Measurements from ENCODE around the gene PEX14. TPM values are rescaled to one million over a fixed set of nuclear protein-coding genes. Genes with fewer than 3 reads are reported as not detected.

Gene PEX14
- total RNA-seq, 4 donors from 2014 or later: 8.1 to 17.8 (median 15.8) TPM

- TF ChIP-seq POLR2A (IDR thresholded peaks at IDR 0.05): no peak
- Histone ChIP-seq H3K27me3 (no peaks in the 10 kb centered on the region), H3K27ac (no peak overlapping the region), H3K4me1 (peaks cover 4 to 5% of the 10 kb centered on the region in 2 donors), H3K4me3 (no peak overlapping the region), H3K36me3 (peaks cover 0 to 22% of the 10 kb centered on the region in 2 donors), H3K9me3 (no peaks in the 10 kb centered on the region)
- ATAC-seq (no peak), DNase-seq (no peak)
- intact Hi-C loops (cut with DNase I; ENCODE audit: low total_unique reads) (no loop called here), in situ Hi-C loops (cut with MboI; ENCODE audit: low sequenced_read_pairs in 4 of 4) (no loop called here)
Measured at GRCh38 chr1:10626131-10626731, 151.5 kb downstream of the PEX14 start.

DNA sequence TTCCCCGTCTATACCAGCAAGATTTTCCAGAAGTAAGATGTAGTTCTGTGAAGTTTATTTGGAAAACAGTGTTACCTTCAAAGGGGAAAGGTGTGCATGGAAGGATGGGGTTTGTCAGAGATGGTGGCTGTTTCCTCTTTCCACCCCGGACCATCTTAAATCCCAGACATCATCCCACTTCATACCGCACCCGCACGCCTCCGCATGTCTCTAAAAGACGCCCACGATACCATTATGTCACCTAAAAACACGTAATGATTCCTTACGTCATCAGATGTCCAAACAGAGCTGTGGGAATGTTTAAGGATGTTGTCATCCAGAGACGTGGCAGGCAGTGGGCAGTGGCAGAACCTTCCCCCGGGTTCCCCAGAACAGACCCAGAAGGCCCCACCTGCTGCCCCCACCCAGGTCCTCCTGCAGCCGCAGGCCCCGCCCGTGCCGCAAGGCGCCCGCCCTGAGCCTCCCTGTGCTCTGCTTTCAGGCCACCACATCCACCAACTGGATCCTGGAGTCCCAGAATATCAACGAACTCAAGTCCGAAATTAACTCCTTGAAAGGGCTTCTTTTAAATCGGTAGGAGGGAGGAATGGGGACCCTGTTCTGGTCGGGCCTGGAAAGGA, 152.2 kb downstream of the PEX14 start:
- DNase-seq: no peak
- no peak for ATAC-seq
- Histone ChIP-seq H3K27ac (no peak overlapping the region), H3K36me3 (peaks cover 0 to 22% of the 10 kb centered on the region in 2 donors), H3K4me3 (no peak overlapping the region), H3K27me3 (no peaks in the 10 kb centered on the region), H3K4me1 (peaks cover 4 to 5% of the 10 kb centered on the region in 2 donors), H3K9me3 (no peaks in the 10 kb centered on the region)
- in situ Hi-C loops (cut with MboI; ENCODE audit: low sequenced_read_pairs in 4 of 4) (no loop called here), intact Hi-C loops (cut with DNase I; ENCODE audit: low total_unique reads) (no loop called here)
- TF ChIP-seq CTCF (IDR thresholded peaks at IDR 0.05 in 4 of 5, conservative IDR thresholded peaks at IDR 0.05 in 1 of 5) (no peak), POLR2A (IDR thresholded peaks at IDR 0.05) (no peak)

- Histone ChIP-seq H3K9me3 (no peaks in the 10 kb centered on the region), H3K36me3 (peaks cover 0 to 13% of the 10 kb centered on the region in 2 donors), H3K4me1 (peaks cover 4 to 5% of the 10 kb centered on the region in 2 donors), H3K27me3 (no peaks in the 10 kb centered on the region), H3K4me3 (no peak overlapping the region), H3K27ac (no peak overlapping the region)
- in situ Hi-C loops (cut with MboI; ENCODE audit: low sequenced_read_pairs in 4 of 4): no loop called here
- intact Hi-C loops (cut with DNase I; ENCODE audit: low total_unique reads): no loop called here
- no peak for TF ChIP-seq POLR2A (IDR thresholded peaks at IDR 0.05)
- no peak for TF ChIP-seq CTCF (IDR thresholded peaks at IDR 0.05 in 4 of 5, conservative IDR thresholded peaks at IDR 0.05 in 1 of 5)
- no peak for ATAC-seq
- DNase-seq: no peak
Measured at GRCh38 chr1:10628685-10629084, 153.9 kb downstream of the PEX14 start.

- H3K27ac ChIP-seq: no peak overlapping the region
- intact Hi-C loops (cut with DNase I; ENCODE audit: low total_unique reads): no loop called here
Measured at GRCh38 chr1:10629091-10629815, 154.5 kb downstream of the PEX14 start.

More at GRCh38 chr1:10629091-10629815, 154.5 kb downstream of the PEX14 start:
- in situ Hi-C loops (cut with MboI; ENCODE audit: low sequenced_read_pairs in 4 of 4): no loop called here
- no peaks in the 10 kb centered on the region for H3K27me3 ChIP-seq
- peaks cover 0 to 8% of the 10 kb centered on the region in 2 donors for H3K36me3 ChIP-seq
- no peak for ATAC-seq
- no peak for DNase-seq
- TF ChIP-seq CTCF (IDR thresholded peaks at IDR 0.05 in 4 of 5, conservative IDR thresholded peaks at IDR 0.05 in 1 of 5): no peak
- TF ChIP-seq POLR2A (IDR thresholded peaks at IDR 0.05): no peak
- no peak overlapping the region for H3K4me3 ChIP-seq
- H3K9me3 ChIP-seq: no peaks in the 10 kb centered on the region
- H3K4me1 ChIP-seq: peaks cover 4 to 5% of the 10 kb centered on the region in 2 donors
